IPS-18a (cell line): ENCODE data around the gene SLCO4C1.
A peak's percentile ranks its signal among the peaks of the same experiment; 100 is the strongest.

ENCODE experiments used
- H3K27ac ChIP-seq: one replicate; pipeline ENCODE4 v1.5.1; 2013; ENCODE audit warnings: low read length
- H3K27me3 ChIP-seq: one replicate; pipeline ENCODE4 v1.6.1; 2013; ENCODE audit warnings: mild to moderate bottlenecking, low read length; ENCODE audit not compliant: control insufficient read depth, insufficient read depth
- H3K36me3 ChIP-seq: one replicate; pipeline ENCODE4 v1.6.1; 2013; ENCODE audit warnings: low read depth, low read length; ENCODE audit not compliant: control insufficient read depth
- H3K4me1 ChIP-seq: one replicate; pipeline ENCODE4 v1.6.1; 2013; ENCODE audit warnings: low read depth, low read length; ENCODE audit not compliant: control insufficient read depth
- H3K4me3 ChIP-seq: one replicate; pipeline ENCODE4 v1.5.1; 2013; ENCODE audit warnings: low read length
- H3K9ac ChIP-seq: one replicate; pipeline ENCODE4 v1.6.1; 2013; ENCODE audit warnings: mild to moderate bottlenecking, low read length, moderate library complexity
- H3K9me3 ChIP-seq: one replicate; pipeline ENCODE4 v1.6.1; 2013; ENCODE audit warnings: low read depth, low read length; ENCODE audit not compliant: control insufficient read depth

Gene SLCO4C1

DNA sequence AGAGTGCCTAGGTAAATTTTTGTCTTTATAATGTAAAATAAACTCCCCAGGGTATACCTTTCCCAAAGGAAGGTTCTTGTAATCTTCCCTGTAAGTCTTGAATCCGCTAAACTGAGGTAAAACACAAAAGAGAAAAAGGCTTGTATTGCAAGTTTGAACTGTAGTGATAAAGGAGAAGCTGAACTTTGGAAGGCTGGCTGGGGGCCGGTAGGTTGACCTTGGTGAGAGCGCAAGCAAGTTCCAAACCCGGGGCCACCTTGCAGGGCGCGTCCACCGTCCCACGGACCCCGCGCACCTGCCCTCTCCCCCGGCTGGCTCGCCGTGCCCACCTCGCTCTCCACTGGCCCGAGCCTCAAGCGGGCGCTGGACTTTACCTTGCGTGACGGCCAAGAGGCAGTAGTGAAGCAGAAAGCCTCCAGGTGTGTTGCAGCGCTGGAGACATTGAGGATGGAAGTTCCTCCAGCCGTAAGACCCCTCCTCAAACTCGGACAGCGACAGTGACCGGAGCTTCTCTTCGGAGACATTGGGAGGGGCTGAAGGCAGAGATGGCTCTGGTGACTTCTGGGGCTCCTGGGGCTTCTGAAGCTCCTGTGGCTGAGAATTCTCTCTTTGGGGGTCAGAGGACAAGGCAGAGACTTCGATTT is 428 bp downstream of the SLCO4C1 start:
- Histone ChIP-seq H3K9ac (peak overlapping the region; percentile 54), H3K36me3 (no peaks in the 10 kb centered on the region), H3K4me3 (peak overlapping the region; percentile 91), H3K27ac (peak overlapping the region; percentile 30), H3K27me3 (peaks cover 18% of the 10 kb centered on the region), H3K9me3 (no peaks in the 10 kb centered on the region), H3K4me1 (peaks cover 11% of the 10 kb centered on the region)

DNA sequence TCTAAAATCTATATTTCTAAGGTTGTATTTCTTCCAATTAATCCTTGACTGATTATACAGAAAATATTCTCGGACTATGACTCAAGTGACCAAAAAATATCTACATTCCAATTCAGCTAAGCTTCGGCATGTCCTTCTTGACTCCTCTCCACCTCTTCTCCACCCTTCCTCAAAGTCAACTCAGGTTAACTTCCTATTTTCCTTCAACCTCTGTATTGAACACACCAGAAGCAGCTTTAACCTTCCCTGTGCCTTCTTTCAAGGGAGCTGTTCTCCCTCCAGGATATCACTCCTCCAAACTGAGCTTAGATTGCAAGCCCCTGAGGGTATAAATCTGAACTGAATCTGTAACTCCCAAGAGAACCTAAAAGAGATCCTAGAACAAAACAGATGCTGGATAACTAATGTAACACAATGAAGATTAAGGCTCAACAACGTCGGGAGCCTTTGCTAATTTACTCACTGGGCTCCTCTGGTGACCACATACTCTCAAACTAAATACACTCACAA is 1.1 kb downstream of the SLCO4C1 start:
- peaks cover 11% of the 10 kb centered on the region for H3K4me1 ChIP-seq
- H3K36me3 ChIP-seq = no peaks in the 10 kb centered on the region
- H3K9me3 ChIP-seq = no peaks in the 10 kb centered on the region
- peak overlapping the region; percentile 91 for H3K4me3 ChIP-seq
- H3K9ac ChIP-seq = peak overlapping the region; percentile 54
- H3K27me3 ChIP-seq = peaks cover 18% of the 10 kb centered on the region
- peak overlapping the region; percentile 30 for H3K27ac ChIP-seq

DNA sequence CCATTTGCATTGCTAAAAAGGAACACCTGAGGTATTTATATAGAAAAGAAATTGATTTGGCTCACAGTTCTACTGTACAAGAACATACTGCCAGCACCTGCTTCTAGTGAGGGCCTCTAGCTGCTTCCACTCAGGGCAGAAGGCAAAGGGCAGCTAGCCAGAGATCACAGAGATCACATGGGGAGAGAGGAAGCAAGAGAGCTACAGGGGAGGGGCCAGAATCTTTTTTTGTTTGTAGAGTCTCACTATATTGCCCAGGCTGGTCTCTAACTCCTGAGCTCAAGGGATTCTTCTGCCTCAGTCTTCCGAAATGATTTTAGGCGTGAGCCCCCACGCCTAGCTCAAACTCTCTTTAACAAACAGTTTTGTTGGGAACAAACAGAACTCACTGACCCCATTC is 6.1 kb downstream of the SLCO4C1 start:
- Histone ChIP-seq H3K27ac (no peak overlapping the region), H3K4me1 (peaks cover 10% of the 10 kb centered on the region)

DNA sequence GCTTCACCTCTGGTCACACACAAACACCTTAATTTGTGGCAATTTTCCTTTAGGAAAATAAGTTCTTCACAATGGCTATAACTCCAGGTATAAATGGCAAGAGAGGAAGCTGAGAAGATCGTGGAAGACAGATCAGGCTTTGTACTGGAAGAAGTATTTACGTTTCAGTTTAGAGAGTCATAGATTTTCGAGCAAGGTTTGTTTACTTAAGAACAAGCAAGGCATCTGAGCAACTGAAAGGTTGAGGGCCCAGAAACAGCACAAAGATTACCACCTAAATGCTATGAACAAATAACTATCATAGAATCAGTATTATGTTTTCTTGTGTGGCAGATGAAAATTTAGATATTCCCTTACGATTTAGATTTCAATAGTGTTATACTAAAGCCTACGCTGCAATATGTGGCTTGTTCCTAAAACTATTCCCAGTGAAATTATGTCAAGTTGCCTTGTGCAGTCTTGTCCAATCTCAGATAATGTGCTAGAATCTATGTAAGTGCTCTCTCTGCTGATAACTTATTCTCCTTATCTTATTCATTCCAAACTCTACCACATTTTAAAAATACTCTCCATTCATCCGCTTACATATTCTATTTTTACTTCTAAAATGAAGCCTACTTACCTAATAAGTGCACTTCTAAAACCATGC is 6.7 kb downstream of the SLCO4C1 start:
- H3K4me3 ChIP-seq = no peak overlapping the region
- H3K9ac ChIP-seq = no peak overlapping the region
- H3K27me3 ChIP-seq = no peaks in the 10 kb centered on the region
- H3K36me3 ChIP-seq = no peaks in the 10 kb centered on the region
- H3K27ac ChIP-seq = no peak overlapping the region
- no peaks in the 10 kb centered on the region for H3K9me3 ChIP-seq
- peaks cover 4% of the 10 kb centered on the region for H3K4me1 ChIP-seq

More for the DNA sequence above, 6.1 kb downstream of the SLCO4C1 start:
- Histone ChIP-seq H3K36me3 (no peaks in the 10 kb centered on the region), H3K9me3 (no peaks in the 10 kb centered on the region), H3K4me3 (no peak overlapping the region), H3K27me3 (peaks cover 6% of the 10 kb centered on the region), H3K9ac (no peak overlapping the region)

DNA sequence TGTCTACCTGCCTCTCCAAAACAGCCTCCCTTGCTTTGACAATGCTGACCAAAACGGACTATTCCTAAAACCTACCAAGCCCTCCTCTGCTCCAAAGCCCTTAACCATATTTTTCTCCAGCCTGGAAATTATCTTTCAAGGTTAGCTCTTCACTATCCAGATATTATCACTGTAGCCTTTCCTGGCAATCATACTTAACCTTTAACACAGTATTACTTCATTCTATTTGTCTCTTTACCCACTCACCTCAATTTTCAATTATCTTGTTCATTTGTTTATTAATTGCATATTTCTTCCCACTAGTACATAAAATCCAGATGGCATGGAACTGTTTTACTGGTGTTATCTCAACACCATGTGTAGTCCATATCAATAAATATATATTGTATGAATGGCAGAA is 7.5 kb downstream of the SLCO4C1 start:
- no peak overlapping the region for H3K4me3 ChIP-seq
- H3K9ac ChIP-seq = no peak overlapping the region
- peaks cover 3% of the 10 kb centered on the region for H3K4me1 ChIP-seq
- no peaks in the 10 kb centered on the region for H3K27me3 ChIP-seq
- H3K27ac ChIP-seq = no peak overlapping the region
- H3K9me3 ChIP-seq = no peaks in the 10 kb centered on the region
- H3K36me3 ChIP-seq = no peaks in the 10 kb centered on the region

DNA sequence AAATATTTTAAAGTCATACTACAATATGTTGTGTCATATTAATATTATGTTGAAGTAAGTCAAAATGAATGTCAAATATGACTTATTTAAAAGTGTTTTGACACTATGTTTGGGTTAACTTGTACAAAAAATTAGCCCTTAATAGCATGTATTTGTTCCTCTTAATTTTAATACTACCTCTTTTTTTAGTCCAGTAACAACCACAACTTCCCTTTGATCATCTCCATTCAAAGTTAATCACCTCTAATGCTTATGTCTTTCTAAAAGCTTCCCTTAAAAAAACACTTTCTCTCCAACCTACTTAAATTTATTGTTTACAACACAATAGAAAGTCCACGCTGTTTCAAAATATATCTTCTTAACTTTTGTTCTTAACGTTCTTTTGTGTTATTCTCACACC is 9.6 kb downstream of the SLCO4C1 start:
- H3K9ac ChIP-seq = no peak overlapping the region
- H3K27ac ChIP-seq = no peak overlapping the region
- H3K27me3 ChIP-seq = no peaks in the 10 kb centered on the region
- no peak overlapping the region for H3K4me3 ChIP-seq
- no peaks in the 10 kb centered on the region for H3K4me1 ChIP-seq
- no peaks in the 10 kb centered on the region for H3K36me3 ChIP-seq
- no peaks in the 10 kb centered on the region for H3K9me3 ChIP-seq

DNA sequence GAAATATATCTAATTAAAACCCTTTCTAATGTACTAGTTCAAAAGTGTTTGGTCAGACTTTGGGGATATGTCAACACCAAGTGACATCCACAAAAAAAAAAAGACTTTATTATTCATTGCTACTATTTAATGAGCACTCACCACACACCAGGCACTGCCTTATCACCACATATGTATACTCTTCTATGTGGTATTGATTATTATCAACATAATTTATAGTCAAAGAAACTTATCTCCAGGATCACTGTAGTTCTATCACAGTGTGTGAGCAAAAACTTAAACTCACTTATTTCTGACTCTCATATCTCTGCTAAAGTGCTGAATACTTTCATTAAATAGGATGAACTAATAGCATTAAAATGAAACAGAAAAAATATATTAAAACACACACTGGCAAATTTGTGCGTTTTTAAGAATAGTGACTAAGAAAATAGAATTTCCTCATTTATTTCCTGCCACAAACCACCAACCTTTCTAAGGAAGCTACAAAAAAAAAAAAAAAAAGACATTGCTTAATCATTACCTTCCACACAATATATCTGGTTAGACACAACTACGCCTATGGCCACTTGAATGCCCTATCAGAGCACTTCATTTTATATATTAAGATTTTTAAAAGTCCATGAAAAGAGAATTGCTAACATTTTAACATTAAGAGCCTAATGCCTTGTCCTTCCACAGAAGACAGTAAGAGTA is 12.8 kb downstream of the SLCO4C1 start:
- H3K4me3 ChIP-seq = no peak overlapping the region
- H3K9ac ChIP-seq = no peak overlapping the region
- no peaks in the 10 kb centered on the region for H3K36me3 ChIP-seq
- no peak overlapping the region for H3K27ac ChIP-seq
- H3K27me3 ChIP-seq = no peaks in the 10 kb centered on the region
- no peaks in the 10 kb centered on the region for H3K9me3 ChIP-seq
- no peaks in the 10 kb centered on the region for H3K4me1 ChIP-seq

DNA sequence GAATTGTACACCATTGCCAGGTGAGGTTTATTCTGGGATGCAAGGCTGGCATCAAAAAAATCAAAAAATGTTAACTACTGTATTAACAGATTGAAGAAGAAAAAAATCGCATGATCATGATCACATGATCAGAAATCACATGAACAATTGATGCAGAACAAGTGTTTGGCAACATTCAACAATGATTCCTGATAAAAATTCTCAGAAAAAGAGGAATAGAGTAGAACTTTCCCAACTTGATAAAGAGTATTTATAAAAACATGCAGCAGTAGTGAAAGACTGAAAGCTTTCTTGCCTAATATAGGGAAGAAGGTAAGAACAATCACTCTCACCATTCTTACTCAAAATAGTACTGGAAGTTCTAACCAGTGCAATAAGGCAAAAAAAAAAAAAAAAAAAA is 16.4 kb downstream of the SLCO4C1 start:
- no peaks in the 10 kb centered on the region for H3K9me3 ChIP-seq
- no peaks in the 10 kb centered on the region for H3K27me3 ChIP-seq
- H3K36me3 ChIP-seq = no peaks in the 10 kb centered on the region
- H3K4me3 ChIP-seq = no peak overlapping the region
- no peaks in the 10 kb centered on the region for H3K4me1 ChIP-seq
- H3K9ac ChIP-seq = no peak overlapping the region
- no peak overlapping the region for H3K27ac ChIP-seq

DNA sequence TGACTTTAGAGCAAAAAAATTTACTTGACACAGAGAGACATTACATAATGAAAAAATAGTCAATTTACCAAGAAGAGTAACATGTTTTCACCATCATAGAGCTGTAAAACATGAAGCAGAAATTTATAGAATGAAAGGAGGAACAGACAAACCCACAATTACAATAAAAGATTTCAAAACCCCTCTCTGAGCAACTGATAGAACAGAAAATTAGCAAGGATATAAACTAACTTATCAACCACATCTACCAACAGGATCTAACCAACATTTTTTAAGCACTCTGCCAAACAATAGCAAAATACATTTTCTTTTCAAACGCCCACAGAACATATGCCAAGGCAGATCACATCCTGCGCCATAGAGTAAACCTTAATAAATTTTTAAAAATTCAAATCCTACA is 17.9 kb downstream of the SLCO4C1 start:
- Histone ChIP-seq H3K9ac (no peak overlapping the region), H3K9me3 (no peaks in the 10 kb centered on the region), H3K27ac (no peak overlapping the region), H3K36me3 (no peaks in the 10 kb centered on the region), H3K4me3 (no peak overlapping the region), H3K4me1 (no peaks in the 10 kb centered on the region), H3K27me3 (no peaks in the 10 kb centered on the region)

DNA sequence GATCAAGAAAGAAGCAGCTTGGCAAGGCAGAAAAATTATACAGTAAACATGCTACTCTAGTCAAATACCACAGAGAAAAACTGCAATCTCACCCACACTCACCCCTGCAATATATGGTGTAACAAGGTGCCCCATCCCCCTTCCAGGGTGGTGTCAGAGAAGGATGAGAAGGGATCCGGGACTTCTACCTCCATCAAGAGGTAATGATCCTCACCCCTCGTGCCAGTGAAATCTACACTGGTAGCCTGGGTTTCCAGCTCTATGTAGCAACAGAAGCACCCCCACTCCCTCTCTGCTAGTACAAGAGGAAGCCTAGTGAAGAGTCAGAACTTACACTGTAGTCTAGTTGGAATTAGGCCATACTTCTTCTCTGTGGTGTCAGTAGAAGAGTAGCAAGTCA is 18.9 kb downstream of the SLCO4C1 start:
- Histone ChIP-seq H3K4me1 (no peaks in the 10 kb centered on the region), H3K27me3 (no peaks in the 10 kb centered on the region), H3K27ac (no peak overlapping the region)

DNA sequence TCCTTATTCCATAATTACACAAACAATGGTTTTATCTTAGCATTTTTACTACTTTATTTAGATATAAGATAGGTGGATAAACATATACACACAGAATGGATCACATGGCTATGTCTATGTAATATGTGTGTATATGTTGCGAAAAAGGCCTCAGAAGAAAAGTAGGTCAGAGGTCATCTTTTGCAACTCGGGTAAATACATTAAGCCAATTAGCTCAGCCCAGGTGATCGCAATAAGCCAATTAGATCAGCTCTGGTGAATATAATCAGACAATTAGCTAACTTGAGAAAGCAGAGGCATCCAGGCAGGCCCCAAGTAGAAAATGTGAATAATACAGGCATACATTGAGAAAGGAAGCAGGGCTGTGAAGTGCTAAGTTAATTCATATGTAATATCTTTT is 24.3 kb downstream of the SLCO4C1 start:
- no peak overlapping the region for H3K27ac ChIP-seq
- no peaks in the 10 kb centered on the region for H3K27me3 ChIP-seq
- no peak overlapping the region for H3K9ac ChIP-seq
- no peaks in the 10 kb centered on the region for H3K4me1 ChIP-seq
- no peak overlapping the region for H3K4me3 ChIP-seq
- H3K36me3 ChIP-seq = no peaks in the 10 kb centered on the region
- no peaks in the 10 kb centered on the region for H3K9me3 ChIP-seq

More for the DNA sequence above, 18.9 kb downstream of the SLCO4C1 start:
- no peaks in the 10 kb centered on the region for H3K9me3 ChIP-seq
- H3K9ac ChIP-seq = no peak overlapping the region
- no peak overlapping the region for H3K4me3 ChIP-seq
- no peaks in the 10 kb centered on the region for H3K36me3 ChIP-seq
